Adrenal gland (tissue), 12 donors: Measurements from ENCODE around the gene OR11L1. TPM values are rescaled to one million over a fixed set of nuclear protein-coding genes. Genes with fewer than 3 reads are reported as not detected.

Experiments used
- DNase-seq, 7 donors: peaks; one replicate each; pipeline ENCODE4 v3.0.0-alpha.2; 2019 to 2020
- H3K27ac ChIP-seq, 5 donors: fragments of 200-600 bp; sonication (generic) in 4 of 5; 1 replicate in 3 of 5; 2 replicates in 2 of 5; pipeline versions ENCODE4 v1.5.1 to v1.8.0; 2016 to 2020; ENCODE audit warnings: mild to moderate bottlenecking in 1 of 5
- H3K27me3 ChIP-seq: fragments of 200-600 bp; 2 replicates; pipeline ENCODE4 v1.8.0; 2021
- H3K36me3 ChIP-seq, 2 donors: fragments of 200-600 bp; replicated peaks in 1 of 2; 1 replicate in 1 of 2; 2 replicates in 1 of 2; pipeline versions ENCODE4 v1.5.1 to v1.8.0; 2018 to 2022
- H3K4me1 ChIP-seq, 2 donors: fragments of 200-600 bp; replicated peaks in 1 of 2; 1 replicate in 1 of 2; 2 replicates in 1 of 2; pipeline versions ENCODE4 v1.5.1 to v1.8.0; 2018 to 2021
- H3K4me3 ChIP-seq, 4 donors: fragments of 200-600 bp; sonication (generic) in 3 of 4; one replicate each; pipeline ENCODE4 v1.5.1; 2016 to 2018
- H3K9me3 ChIP-seq, 3 donors: fragments of 200-600 bp; sonication (generic) in 1 of 3; replicated peaks in 1 of 3; 1 replicate in 2 of 3; 2 replicates in 1 of 3; pipeline versions ENCODE4 v1.5.1 to v1.8.0; 2016 to 2021
- POLR2A ChIP-seq, 2 donors: fragments of 450-650 bp; IDR thresholded peaks; one replicate each; pipeline ENCODE4 v1.6.1; 2017; ENCODE audit warnings: antibody characterized with exemption in 2 of 2, mild to moderate bottlenecking in 2 of 2, moderate library complexity in 1 of 2
- WGBS, 4 donors: extraction: QIAGEN DNeasy Blood & Tissue Kit in 2 of 4; methylation state at CpG; one replicate each; pipeline versions ENCODE4 v1.1.5 to v1.1.7; 2013 to 2017; 5-methylcytosine and 5-hydroxymethylcytosine counted together
- intact Hi-C, 2 donors: fragments of 100-400 bp; cut with DNase I; formaldehyde crosslinking; loops; one replicate each; pipeline versions ENCODE4 v1.14.1 to v1.15.0; 2022 to 2023
- polyA plus RNA-seq, 3 donors: library from polyadenylated mRNA; stranded (reverse); fragments of 200-250 nt in 2 of 3; fragments of 350-450 nt in 1 of 3; fragmentation: Illumina TruSeq in 1 of 3; extraction: RNeasy Lipid Tissue Mini Kit (QIAGEN cat#74804) in 1 of 3; gene quantifications; one replicate each; pipeline ENCODE4 v1.2.3, GENCODE V29; 2013 to 2014
- total RNA-seq, 9 donors: library from RNA; depleted of rRNA in 4 of 9; stranded (reverse); fragments of >200 nt in 4 of 9; fragments of 120-200 nt in 1 of 9; fragmentation: NEBNext Ultra II Directional in 1 of 9; extraction: Animal tissue kit (Norgen Biotek cat#: 25700) in 1 of 9; gene quantifications; one replicate each; pipeline versions ENCODE4 v1.1.0 to v1.2.4, GENCODE V29; 2013 to 2023
- TF ChIP-seq, protein P1 (sequence below), 6 experiments: fragments of 450-650 bp in 4 of 6; fragments of 200-600 bp in 2 of 6; sonication (generic) in 1 of 6; IDR thresholded peaks; 1 replicate in 5 of 6; 2 replicates in 1 of 6; pipeline versions ENCODE4 v1.5.1 to v1.8.0; 2016 to 2021; ENCODE audit warnings: antibody characterized with exemption in 6 of 6, mild to moderate bottlenecking in 2 of 6, moderate library complexity in 1 of 6
- donor health status: healthy with polysubstance abuse.
- donor health status: Bipolar disorder and iron deficiency.
- donor health status: DM: yes; HTN: yes; CAD: no.
- donor health status: DM: no; HTN: no; CAD: no.
- donor health status: DM: no; HTN: no; CAD: no.
- donor health status: DM: yes; HTN: yes; CAD: no.

Gene OR11L1
- total and polyA plus RNA-seq, 12 donors: not detected

DNA sequence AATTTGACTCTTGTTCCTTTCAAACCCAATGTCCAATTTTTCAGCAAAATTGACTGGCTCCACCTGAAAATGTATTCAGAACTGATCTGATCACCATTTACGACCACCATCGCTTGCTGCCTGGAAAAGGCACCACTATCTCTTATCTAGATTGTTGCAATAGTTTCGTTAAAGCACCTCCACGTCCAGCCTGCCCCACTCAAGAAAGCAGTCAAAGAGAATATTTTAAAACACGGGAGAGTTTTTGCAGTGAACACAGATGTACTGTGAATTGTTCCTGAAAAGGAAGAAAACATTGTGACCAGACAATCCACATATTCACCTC, 4.0 kb upstream of the OR11L1 start:
- 58 to 75% (median 69%) methylated on average over 5 of the region's 5 CpGs for WGBS, 4 donors
- H3K27ac ChIP-seq: no peak overlapping the region
- H3K36me3 ChIP-seq: no peaks in the 10 kb centered on the region
- no peak overlapping the region for H3K4me3 ChIP-seq
- TF ChIP-seq, protein P1, sequence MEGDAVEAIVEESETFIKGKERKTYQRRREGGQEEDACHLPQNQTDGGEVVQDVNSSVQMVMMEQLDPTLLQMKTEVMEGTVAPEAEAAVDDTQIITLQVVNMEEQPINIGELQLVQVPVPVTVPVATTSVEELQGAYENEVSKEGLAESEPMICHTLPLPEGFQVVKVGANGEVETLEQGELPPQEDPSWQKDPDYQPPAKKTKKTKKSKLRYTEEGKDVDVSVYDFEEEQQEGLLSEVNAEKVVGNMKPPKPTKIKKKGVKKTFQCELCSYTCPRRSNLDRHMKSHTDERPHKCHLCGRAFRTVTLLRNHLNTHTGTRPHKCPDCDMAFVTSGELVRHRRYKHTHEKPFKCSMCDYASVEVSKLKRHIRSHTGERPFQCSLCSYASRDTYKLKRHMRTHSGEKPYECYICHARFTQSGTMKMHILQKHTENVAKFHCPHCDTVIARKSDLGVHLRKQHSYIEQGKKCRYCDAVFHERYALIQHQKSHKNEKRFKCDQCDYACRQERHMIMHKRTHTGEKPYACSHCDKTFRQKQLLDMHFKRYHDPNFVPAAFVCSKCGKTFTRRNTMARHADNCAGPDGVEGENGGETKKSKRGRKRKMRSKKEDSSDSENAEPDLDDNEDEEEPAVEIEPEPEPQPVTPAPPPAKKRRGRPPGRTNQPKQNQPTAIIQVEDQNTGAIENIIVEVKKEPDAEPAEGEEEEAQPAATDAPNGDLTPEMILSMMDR (IDR thresholded peaks at IDR 0.05): no peak
- TF ChIP-seq POLR2A (IDR thresholded peaks at IDR 0.05): no peak
- H3K4me1 ChIP-seq: no peaks in the 10 kb centered on the region
- no peaks in the 10 kb centered on the region for H3K27me3 ChIP-seq
- no peaks in the 10 kb centered on the region for H3K9me3 ChIP-seq
- DNase-seq: no peak
- intact Hi-C loops: no loop called here

DNA sequence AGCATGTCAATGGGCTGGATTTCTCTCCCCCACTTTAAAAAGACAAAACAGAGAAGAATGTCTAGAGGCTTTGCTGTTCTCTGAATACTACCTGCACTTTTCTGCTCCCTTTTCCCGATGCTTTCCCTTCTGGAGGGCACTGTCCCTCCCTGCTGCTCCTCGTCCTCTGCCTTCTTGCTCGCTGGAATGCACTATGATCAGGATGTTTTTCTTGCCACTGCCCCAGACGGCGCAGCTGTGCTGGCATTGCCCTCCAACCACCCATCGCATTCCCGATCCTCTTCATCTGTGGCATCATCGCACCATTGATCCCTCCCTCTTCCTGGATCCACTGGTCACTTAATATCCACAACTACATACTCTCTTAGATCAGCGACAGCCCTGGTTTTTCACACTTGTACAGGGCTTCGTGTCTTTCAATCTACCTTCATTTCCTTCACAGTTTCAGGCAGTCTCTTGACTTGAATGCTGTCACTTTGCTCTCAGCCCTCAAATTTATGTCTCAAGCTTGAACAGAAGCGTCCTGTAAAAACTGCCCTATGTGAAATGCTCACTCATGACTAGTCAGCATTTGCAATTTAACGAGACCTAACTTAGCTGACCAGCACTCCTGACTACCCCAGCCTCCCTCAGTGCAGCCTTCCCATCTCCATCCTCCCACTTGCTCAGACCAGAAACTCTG, 3.5 kb upstream of the OR11L1 start:
- Histone ChIP-seq H3K4me3 (no peak overlapping the region), H3K36me3 (no peaks in the 10 kb centered on the region), H3K4me1 (no peaks in the 10 kb centered on the region), H3K27me3 (no peaks in the 10 kb centered on the region), H3K27ac (no peak overlapping the region), H3K9me3 (no peaks in the 10 kb centered on the region)
- TF ChIP-seq POLR2A (IDR thresholded peaks at IDR 0.05): no peak
- TF ChIP-seq, protein P1 (IDR thresholded peaks at IDR 0.05): no peak
- DNase-seq: no peak
- 59 to 71% (median 65%) methylated on average over 12 of the region's 12 CpGs for WGBS, 4 donors
- intact Hi-C loops: no loop called here

DNA sequence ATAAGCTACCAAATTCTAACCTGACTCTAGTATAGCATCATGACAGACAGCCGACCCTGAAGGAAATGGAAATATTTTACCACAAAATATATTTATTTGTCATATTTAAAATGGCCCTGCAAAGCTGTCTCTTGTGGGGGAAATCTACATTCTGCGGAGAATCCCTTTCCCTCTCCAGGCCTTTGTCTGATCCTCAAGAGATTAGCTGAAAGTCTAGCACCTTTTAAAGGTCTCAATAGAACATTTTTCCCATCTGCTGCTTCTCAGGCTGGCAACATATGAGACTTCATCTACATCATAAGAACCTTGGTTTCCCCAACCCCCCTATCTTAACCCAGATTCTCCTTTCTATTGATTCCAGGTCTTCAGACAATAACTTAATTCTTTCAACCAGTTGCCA, 1.7 kb upstream of the OR11L1 start:
- Histone ChIP-seq H3K36me3 (no peaks in the 10 kb centered on the region), H3K27me3 (no peaks in the 10 kb centered on the region), H3K27ac (no peak overlapping the region), H3K4me3 (no peak overlapping the region), H3K4me1 (no peaks in the 10 kb centered on the region), H3K9me3 (no peaks in the 10 kb centered on the region)
- DNase-seq: no peak
- no peak for TF ChIP-seq POLR2A (IDR thresholded peaks at IDR 0.05)
- TF ChIP-seq, protein P1 (IDR thresholded peaks at IDR 0.05): no peak
- 45 to 74% (median 48%) methylated on average over 2 of the region's 2 CpGs for WGBS, 4 donors
- intact Hi-C loops: no loop called here

DNA sequence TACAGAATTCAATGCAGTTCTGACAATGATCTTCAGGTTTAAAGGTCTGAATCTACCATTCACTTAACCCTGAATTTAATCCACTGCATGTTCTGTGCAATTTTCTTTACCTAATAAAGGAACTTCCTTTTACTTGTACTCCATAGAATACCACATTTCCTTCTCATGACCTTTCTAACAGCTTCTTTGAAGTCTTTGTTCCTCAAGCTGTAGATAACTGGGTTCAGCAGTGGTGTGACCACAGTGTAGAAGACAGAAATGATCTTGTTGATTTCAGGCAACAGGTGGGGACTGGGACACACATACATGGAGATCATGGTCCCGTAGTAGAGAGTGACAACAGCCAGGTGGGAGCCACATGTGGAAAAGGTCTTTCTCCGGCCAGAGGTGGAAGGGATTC, 878 bp downstream of the OR11L1 start:
- no peak for DNase-seq
- H3K9me3 ChIP-seq: no peaks in the 10 kb centered on the region
- no peak overlapping the region for H3K27ac ChIP-seq
- WGBS, 4 donors: 74 to 95% (median 85%) methylated on average over 2 of the region's 2 CpGs
- no peaks in the 10 kb centered on the region for H3K4me1 ChIP-seq
- no peak for TF ChIP-seq POLR2A (IDR thresholded peaks at IDR 0.05)
- TF ChIP-seq, protein P1 (IDR thresholded peaks at IDR 0.05): no peak
- H3K4me3 ChIP-seq: no peak overlapping the region
- intact Hi-C loops: no loop called here
- H3K27me3 ChIP-seq: no peaks in the 10 kb centered on the region
- no peaks in the 10 kb centered on the region for H3K36me3 ChIP-seq
